ENCODE results near the gene ASF1B. TPM values are rescaled to one million over a fixed set of nuclear protein-coding genes. Genes with fewer than 3 reads are reported as not detected.

ASF1B gene
- total RNA-seq, 6 donors from 2014 or later, result 1.2 to 4.9 (median 3.0) TPM

GRCh38 chr19:14164724-14165493, 28.5 kb upstream of the ASF1B start:
- WGBS, 2 donors, result 72 to 84% methylated on average over 13 to 16 of the region's 16 CpGs
- Histone ChIP-seq H3K9me3 (no peaks in the 10 kb centered on the region), H3K27ac (no peak overlapping the region), H3K4me1 (peaks cover 16 to 25% (median 21%) of the 10 kb centered on the region in 4 donors), H3K4me3 (no peak overlapping the region), H3K36me3 (peaks cover 4 to 31% (median 9%) of the 10 kb centered on the region in 4 donors), H3K27me3 (no peaks in the 10 kb centered on the region)
- DNase-seq (no peak), ATAC-seq (ENCODE audit: low FRiP score in 2 of 2) (no peak)
- TF ChIP-seq EP300 (IDR thresholded peaks at IDR 0.05) (no peak), POLR2AphosphoS5 (IDR thresholded peaks at IDR 0.05) (no peak), POLR2A (IDR thresholded peaks at IDR 0.05) (no peak)
- TF ChIP-seq, protein P1, sequence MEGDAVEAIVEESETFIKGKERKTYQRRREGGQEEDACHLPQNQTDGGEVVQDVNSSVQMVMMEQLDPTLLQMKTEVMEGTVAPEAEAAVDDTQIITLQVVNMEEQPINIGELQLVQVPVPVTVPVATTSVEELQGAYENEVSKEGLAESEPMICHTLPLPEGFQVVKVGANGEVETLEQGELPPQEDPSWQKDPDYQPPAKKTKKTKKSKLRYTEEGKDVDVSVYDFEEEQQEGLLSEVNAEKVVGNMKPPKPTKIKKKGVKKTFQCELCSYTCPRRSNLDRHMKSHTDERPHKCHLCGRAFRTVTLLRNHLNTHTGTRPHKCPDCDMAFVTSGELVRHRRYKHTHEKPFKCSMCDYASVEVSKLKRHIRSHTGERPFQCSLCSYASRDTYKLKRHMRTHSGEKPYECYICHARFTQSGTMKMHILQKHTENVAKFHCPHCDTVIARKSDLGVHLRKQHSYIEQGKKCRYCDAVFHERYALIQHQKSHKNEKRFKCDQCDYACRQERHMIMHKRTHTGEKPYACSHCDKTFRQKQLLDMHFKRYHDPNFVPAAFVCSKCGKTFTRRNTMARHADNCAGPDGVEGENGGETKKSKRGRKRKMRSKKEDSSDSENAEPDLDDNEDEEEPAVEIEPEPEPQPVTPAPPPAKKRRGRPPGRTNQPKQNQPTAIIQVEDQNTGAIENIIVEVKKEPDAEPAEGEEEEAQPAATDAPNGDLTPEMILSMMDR (IDR thresholded peaks at IDR 0.05), result no peak

GRCh38 chr19:14164082-14164481, 27.7 kb upstream of the ASF1B start:
- Histone ChIP-seq H3K4me3 (no peak overlapping the region), H3K27ac (no peak overlapping the region), H3K9me3 (no peaks in the 10 kb centered on the region), H3K36me3 (peaks cover 0 to 27% (median 14%) of the 10 kb centered on the region in 4 donors), H3K4me1 (peaks cover 16 to 25% (median 21%) of the 10 kb centered on the region in 4 donors), H3K27me3 (no peaks in the 10 kb centered on the region)
- no peak for TF ChIP-seq POLR2AphosphoS5 (IDR thresholded peaks at IDR 0.05)
- TF ChIP-seq, protein P1 (IDR thresholded peaks at IDR 0.05), result no peak
- no peak for TF ChIP-seq EP300 (IDR thresholded peaks at IDR 0.05)
- no peak for TF ChIP-seq POLR2A (IDR thresholded peaks at IDR 0.05)
- DNase-seq (no peak), ATAC-seq (ENCODE audit: low FRiP score in 2 of 2) (no peak)
- 82 to 84% methylated on average over 9 to 11 of the region's 11 CpGs for WGBS, 2 donors

DNA sequence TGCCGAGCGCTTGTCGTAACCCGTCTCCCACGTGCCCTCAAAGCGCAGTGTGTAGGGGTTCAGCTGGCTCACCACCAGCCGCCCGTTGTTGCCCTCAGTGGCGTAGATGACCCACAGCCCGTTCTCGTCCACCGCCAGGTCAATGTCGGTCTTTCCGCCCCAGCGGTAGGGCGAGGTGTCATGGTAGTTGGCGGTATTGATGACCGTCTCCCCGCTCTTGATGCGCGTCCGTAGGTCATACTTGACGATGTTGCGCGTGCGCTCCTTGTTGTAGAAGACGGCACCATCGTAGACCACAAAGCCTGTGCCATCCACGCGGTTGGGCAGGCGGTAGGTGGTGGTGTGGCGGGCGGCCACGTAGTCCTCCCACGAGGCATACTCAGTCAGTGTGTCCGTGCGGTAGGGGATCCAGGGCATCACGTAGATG, 26.5 kb upstream of the ASF1B start:
- no peak for DNase-seq
- H3K27ac ChIP-seq, result no peak overlapping the region
- H3K4me1 ChIP-seq, result peaks cover 13 to 20% (median 19%) of the 10 kb centered on the region in 4 donors
- no peak overlapping the region for H3K4me3 ChIP-seq
- no peak for ATAC-seq (ENCODE audit: low FRiP score in 2 of 2)
- WGBS, 2 donors, result 96% methylated on average over 20 to 38 of the region's 38 CpGs
- H3K9me3 ChIP-seq, result no peaks in the 10 kb centered on the region
- H3K36me3 ChIP-seq, result peaks cover 0 to 34% (median 25%) of the 10 kb centered on the region in 4 donors
- no peaks in the 10 kb centered on the region for H3K27me3 ChIP-seq
- TF ChIP-seq EP300 (IDR thresholded peaks at IDR 0.05), result no peak
- TF ChIP-seq, protein P1 (IDR thresholded peaks at IDR 0.05), result no peak
- no peak for TF ChIP-seq POLR2AphosphoS5 (IDR thresholded peaks at IDR 0.05)
- no peak for TF ChIP-seq POLR2A (IDR thresholded peaks at IDR 0.05)

GRCh38 chr19:14161305-14161704, 24.9 kb upstream of the ASF1B start:
- H3K9me3 ChIP-seq, result no peaks in the 10 kb centered on the region
- peaks cover 2 to 6% (median 3%) of the 10 kb centered on the region in 4 donors for H3K4me1 ChIP-seq
- H3K27me3 ChIP-seq, result no peaks in the 10 kb centered on the region
- H3K36me3 ChIP-seq, result peaks cover 0 to 50% (median 40%) of the 10 kb centered on the region in 4 donors
- ATAC-seq (ENCODE audit: low FRiP score in 2 of 2) (no peak), DNase-seq (no peak)
- TF ChIP-seq POLR2A (IDR thresholded peaks at IDR 0.05), result no peak
- no peak for TF ChIP-seq EP300 (IDR thresholded peaks at IDR 0.05)
- TF ChIP-seq POLR2AphosphoS5 (IDR thresholded peaks at IDR 0.05), result no peak
- TF ChIP-seq, protein P1 (IDR thresholded peaks at IDR 0.05), result no peak
- H3K4me3 ChIP-seq, result no peak overlapping the region
- WGBS, 2 donors, result 86 to 96% methylated on average over 17 to 19 of the region's 19 CpGs
- H3K27ac ChIP-seq, result no peak overlapping the region

Data from upper lobe of left lung (tissue), 6 donors.